ENCODE results near the gene CARD19.

CARD19 gene, protein sequence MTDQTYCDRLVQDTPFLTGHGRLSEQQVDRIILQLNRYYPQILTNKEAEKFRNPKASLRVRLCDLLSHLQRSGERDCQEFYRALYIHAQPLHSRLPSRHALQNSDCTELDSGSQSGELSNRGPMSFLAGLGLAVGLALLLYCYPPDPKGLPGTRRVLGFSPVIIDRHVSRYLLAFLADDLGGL

DNA sequence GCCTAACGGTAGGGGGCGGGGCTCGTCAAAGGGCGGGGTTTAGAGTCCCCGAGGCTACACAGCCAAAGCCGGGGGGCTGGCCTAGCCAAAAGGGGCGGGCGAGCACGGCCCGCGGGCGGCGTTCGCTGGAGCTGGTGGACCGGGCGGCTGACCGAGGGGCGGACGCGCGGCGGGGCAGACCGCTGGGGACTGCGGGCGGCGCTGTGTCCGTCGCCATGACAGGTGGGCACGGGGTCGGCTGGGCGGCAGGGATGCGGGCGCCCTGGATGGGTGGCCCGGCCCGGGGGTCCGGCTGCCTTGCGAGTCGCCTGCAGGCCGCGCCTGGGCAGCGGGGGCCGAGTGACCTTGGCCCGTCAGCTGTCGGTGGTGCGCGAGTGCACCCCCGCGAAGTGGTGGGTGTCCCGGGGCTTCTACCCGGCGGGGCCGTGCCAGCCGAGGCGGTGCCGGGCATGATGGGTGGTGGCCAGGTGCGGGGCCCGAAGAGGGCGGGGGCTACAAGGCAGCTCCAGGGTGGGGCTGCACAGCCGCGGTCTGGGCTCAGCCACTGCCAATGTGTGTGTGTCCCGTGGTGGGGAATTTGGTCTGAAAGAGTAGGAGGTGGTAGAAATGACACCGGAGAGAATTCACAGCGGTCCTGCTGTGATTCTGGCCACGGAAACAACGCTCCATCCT is at the start of gene CARD19:
Gene CARD19, plus strand, starts transcription at position 87 of the 672 bp plus-strand sequence. Its CDS starts 129 bp downstream, at position 216.
- DNase-seq (ENCODE audit: low spot score), result peak; percentile 45

DNA sequence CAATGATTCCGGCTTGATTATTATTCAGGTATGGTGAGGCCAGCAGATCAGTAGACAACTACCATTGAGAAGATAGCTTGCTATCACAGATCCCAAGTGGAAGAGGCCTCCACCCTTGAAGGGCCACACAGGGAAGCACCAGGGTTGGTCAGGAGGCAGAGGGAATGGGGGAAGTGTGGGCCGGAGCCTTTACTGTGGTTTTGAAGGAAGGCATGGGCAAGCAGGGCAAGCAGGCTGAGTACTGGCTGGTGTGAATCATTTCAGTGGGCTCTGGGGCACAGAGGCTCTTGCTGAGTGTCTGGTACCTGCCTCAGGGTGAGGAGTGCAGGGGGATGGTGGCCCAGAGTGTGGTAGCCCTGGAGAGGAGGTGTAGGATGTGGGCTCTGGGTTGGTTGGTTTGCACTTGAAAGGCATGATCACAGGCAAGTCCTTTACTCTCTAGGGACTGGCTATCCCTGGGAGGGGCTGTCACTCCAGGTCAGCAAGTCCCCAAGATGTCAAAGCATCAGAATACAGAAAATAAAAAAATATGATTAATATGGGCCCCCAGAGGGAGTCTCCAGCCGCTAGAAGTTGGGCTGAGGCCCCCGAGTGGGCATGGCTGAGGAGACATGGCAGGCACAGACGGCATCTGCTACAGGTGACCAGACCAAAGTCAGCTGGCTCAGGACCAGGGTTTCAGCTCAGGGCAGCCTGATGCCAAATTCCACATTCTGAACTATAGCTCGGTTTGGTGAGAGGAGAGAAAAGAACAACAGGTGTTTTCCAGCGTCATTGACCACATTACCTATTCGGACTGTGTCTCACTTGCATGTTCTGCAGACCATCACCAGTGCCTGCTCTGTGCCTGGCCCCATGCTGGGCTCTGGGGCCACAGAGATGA is 47.2 kb upstream of the CARD19 start:
- no peak for DNase-seq (ENCODE audit: low spot score)

DNA sequence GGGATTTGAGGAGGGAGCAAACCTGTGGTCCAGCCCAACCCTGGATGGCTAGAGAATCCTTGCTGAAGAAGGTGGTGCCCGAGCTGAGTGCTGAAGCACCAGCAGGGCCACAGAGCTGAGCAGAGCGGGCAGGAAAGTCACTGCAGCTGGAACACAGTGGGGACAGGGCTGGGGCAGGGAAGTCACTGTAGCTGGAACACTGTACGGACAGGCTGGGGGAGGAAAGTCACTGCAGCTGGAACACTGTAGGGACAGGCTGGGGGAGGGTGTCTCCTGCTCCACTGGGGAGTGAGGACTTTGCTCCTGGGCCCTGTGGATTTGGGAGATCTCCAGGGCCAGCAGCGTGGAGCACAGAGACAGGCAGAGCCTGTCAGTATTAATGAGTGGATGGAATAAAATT is 46.5 kb upstream of the CARD19 start:
- DNase-seq (ENCODE audit: low spot score), result no peak

DNA sequence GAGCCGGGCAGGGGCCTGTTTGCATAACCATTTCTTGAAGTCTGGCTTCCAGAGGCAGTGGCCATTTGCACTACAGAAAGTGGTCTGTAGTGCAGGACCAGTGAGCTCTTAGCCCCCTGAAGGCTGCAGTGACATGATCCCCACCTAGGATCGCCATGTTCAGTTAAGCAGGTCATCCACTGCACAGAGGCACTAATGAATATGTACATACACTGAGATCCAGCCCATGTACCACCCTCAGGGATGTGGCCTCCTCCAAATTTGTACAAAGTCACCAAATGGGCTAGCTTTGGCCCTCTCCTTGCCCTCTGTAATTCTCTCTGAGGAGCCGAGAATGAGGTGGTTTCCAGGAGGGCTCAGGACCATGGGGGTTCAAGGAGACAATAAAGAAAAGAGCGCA is 45.8 kb upstream of the CARD19 start:
- no peak for DNase-seq (ENCODE audit: low spot score)

DNA sequence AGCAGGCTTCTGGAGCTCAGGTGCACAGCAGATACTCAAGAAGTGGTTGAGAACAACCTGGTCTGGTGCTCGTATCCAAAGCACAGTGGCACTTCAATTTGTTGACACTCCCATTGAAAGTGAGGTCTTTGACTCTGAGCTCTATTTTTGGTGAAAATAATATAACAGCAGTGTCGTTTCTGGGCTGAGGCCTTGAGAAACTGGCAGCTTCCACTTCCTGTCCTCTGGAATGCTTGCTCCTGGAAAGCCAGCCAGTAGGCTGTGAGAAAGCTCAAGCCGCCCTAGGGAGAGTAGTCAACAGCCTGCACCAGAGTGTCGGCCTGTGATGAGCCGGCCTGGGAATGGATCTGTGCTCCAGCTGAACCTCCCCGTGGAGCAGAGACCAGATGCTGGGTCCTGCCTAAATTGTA is 44.3 kb upstream of the CARD19 start:
- no peak for DNase-seq (ENCODE audit: low spot score)

DNA sequence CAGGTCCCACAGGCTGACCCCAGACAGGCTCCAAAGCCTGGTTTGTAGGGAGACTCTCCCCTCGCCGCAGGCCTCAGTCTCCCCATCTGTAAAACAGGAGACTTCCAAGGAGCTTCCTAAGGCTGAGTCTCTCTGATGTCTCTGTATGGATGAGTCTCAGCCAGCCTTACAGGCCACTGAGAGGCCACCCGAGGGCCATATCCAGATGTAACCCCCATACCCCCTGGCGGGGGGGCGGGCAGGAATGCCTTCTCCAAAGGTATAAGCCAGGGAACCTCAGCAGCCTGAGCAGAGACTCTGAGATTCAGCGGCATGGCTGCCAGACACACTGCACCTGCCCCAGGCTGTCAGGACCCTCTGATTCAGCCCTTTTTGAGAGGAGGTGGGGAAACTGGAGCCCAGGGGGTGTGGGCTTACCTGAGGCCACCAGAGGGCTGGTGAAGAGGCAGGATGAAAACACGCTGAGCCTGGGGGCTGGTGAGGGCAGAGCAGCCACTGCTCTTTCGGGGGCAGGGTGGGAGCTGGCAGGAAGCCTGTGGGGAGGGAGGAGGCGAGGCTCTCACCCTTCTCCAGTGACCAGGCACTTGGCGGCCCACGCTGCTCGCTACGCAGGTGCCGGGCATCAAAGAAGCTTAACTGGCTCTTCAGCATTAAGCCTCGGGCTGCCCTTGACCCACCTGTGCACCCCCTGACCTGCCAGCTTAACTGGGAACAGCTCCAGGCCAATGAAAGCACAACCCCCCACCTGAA is 43.1 kb upstream of the CARD19 start:
- DNase-seq (ENCODE audit: low spot score), result no peak

DNA sequence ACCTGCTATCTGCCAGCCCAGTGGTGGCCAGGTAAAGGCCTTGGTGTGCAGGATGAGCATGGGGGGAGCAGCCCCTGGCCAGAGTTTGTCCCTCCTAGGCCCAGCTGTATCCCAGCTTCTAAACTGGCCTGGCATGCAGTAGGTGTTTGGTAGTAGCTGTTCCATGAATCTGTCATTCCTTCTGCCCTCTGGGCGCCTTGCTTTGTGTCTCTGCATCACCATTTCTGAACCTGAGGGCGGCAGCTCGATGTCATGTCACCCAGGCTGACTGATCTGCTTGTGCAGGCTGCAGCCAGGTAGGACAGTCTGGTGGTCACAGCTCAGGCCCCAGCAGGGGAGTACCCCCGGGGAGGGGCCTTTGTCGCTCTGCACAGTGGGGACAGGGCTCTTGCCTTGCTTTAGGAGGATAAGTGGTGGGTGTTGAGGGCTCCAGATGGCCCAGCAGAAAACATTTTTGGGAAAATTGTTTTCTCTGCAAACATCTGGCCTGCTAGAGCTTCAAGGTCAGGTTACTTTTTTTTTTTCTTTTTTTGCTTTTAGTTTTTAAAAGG is 42.2 kb upstream of the CARD19 start:
- DNase-seq (ENCODE audit: low spot score), result no peak

DNA sequence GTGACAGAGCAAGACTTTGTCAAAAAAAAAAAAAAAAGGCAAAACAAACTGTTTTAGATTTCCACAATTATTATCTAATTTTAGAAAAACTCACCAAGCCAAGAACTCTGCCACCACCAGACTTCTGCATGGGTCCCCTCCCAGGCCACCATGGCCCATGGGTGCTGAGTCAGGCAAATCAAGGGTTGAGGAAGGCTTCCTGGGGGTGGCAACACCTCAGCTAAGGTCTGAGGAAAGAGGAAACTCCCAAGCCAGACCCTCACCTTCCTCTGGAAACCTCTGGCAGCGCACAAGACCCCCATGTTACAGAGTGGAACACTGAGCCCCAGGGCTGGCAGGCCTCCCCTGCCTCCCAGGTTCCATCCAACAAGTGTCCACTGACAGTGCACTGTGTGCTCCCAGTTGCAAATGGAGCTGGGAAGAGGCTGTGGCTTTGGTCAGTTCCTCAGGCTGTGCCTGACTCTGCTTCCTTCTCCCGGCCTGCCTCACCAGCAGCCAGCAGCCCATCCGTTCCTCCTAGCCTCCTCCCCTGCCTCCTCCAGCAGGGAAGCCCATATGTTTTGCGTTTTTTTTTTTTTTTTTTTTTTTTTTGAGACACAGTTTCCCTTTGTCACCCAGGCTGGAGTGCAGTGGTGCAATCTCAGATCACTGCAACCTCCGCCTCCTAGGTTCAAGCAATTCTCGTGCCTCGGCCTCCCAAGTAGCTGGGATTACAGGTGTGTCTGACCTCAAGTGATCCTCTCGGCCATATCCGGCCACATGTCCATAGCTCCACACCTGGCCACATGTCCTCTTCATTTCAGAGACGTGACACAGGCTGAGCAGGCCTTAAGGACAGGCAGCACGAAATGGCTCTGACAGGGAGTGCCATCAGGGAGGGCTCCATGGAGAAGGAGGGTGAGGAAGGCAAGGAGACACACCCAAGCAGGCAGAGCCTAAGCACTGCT is 41.0 kb upstream of the CARD19 start:
- DNase-seq (ENCODE audit: low spot score), result no peak

DNA sequence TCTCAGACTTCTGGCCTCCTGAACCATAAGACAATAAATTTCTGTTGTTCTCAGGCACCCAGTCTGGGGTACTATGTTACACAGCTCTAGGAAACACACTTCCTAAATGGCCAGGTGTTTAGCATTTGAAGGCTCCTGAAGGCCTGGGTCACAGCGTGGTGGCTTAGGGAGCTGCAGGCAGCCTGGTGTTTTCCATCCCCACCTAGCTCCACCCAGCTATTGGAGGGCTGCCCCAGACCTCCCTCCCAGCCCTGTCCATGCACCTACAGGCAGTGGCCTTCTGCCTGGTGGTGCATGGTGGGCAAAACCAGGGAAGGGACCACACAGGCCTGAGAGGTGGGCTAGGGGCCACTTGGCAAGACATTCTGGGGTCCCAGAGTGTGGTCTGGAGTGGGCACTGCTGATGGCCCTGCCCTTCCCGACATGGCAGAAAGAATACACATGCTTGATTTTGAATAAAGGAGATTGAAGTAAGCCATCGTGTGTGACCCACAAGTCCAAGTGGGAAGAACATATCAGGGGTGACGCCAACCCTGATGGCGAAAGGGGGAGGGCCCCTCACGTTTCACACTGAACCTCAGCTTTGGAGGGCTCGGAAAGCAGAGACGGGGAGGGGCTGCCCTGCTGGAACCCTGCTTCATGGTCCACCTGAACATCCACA is 38.8 kb upstream of the CARD19 start:
- DNase-seq (ENCODE audit: low spot score), result no peak

DNA sequence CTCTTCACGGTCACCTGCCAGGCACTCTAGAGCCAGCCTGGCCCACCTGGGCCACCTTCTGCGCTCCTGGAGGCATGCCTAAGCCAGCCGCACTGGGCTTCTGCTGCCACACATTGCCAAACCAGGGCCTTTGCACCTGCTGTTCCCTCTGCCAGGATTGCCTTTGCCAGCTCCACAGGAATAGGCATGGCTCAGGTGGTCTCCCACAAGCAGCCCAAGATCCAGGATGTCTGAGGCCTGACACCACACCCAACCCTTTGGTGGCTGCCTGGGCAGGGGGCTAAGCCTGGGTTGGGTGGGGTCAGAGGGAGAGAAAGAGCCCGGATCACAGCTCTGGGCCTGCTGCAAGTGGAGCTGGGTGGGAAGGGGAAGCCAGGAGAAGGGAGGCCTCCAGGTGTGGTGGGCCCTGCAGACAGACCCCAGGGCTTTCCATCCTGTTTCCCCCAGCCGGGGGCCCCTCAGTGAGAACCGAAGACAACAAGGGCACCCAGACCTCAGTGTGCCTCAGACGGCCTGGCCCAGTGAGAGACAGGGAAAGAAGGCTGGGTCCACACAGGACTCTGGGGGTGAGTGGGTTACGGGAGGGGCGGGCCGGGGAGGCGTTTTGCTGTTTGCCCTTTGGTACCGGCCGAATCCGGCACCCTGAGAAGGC is 38.2 kb upstream of the CARD19 start:
- DNase-seq (ENCODE audit: low spot score), result no peak

DNA sequence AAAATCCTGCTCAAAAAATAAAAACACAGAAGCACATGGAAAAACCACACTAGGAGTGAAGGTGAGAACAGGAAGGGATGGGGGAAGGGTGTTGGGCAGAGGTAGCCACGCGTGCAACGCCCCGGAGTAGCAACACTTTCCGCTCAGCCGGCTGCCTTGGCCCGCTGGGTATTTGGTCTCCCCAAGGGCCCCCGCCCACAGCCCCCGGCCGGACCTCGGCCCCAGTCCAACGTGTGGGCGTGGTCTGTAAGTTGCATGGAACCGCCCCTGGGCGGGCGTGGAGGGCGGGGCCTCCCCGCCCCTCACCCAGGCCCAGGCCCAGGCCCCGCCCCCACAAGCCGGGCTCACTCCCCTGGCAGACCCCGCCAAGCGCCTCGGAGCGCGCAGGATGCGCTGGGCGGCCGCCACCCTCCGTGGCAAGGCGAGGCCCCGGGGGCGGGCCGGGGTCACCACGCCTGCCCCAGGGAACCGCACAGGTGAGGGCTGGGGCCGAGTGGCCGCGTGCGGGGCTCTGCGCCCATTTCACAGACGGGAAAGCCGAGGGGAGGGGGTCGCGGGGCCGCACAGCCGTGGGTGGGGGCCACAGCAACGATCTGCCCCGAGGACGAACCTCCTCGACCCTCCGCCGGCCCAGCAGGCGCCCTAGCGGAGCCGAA is 37.5 kb upstream of the CARD19 start, which contains the start of gene SUSD3:
Gene SUSD3, plus strand, starts transcription at position 347 of the 656 bp plus-strand sequence. Its CDS starts 42 bp downstream, at position 389.
- peak; percentile 72 for DNase-seq (ENCODE audit: low spot score)

DNA sequence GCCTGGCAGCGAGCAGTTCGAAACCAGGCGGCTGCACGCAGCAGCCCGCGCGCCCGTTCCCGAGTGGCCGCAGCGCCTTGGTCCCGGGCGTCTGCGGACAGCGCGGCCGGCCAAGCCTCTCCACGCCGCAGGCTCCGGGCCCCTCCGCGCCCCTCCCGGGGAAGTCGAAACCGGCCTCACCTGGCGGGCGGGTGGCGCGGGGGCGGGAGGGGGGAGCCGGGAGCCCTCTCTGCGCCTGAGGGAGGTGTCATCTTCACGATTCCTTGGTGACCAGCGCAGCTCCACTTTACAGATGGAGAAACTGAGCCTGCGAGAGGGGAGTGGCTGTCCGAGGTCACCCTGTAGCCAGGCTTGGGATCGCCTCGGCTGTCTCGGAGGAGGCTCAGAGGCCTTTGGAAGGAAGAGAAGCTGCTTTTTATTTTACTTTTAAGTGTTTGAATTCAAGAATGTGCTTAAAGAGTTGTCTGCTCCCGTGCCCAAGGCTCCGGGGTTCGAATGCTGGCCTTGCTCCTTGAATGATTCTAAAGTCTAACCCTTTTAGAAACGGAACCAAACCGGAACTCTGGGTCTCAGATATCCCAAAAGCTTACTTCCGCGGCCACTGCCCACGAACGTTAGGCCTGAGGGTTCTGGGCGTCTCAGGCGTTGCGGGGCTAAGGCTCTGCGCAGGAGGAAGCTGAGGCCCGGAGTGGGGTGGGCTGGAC is 36.9 kb upstream of the CARD19 start:
- no peak for DNase-seq (ENCODE audit: low spot score)

DNA sequence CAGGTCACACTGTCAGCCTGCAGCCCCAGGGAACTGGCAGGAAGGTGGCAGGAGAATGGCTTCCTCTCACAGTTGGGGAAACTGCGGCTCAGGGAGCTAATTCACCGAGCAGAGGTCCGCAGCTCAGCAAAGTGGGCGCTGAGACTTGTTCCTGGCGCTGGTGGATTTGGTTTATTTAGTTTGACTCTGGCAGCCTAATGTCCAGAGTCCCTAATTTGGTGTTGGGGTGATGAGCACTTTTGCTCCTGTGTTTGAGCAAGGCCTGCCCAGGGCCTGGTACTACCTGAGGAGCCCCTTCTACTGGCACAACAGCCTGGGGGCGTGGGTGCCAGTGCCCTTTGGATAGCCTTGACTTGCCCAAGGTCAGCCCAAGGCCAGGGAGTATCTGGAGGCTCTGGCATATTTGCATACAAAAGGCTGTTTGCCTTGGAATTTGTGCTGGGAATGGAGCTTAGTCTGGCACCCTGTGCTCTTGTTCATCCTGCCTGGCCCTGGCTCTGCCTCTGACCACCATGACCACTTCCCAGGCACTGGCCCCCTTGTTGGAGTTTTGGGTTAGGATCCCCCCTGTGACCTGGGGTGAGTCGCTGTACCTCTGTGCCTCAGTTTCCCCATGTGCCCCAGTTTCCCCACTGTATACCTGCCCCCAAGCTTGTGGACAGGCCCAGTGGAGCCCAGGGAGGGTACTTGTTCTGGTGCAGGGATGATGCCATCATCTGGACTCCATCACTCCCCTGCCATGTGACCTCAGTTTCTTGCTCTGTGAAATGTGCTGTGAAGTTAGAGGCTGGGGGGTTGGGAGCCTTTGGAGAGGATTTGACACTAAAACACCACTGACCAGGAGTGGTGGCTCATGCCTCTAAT is 36.1 kb upstream of the CARD19 start:
- DNase-seq (ENCODE audit: low spot score), result no peak

DNA sequence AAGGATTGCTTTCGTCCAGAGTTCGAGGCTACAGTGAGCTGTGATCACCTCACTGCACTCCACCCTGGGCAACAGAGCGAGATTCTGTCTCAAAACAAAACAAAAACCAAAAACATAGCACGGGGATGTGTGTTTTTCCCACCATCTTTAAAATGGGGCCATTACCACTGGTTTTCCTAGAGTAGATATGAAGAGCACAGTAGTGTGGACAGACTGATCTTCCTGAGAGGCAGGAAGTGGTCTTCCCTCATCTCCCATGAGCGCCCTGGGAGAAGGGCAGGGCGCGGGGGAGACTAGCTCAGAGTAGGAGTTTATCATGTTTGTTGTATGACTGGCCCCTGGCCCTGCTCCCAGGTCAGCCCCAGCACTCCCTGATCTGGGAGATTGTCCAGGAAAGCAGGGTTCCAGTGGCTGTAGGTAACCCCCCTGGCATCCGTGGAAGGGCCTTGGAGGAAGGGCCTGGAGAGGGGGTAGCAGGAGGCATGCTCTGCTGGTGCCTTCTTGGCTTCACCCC is 35.2 kb upstream of the CARD19 start:
- DNase-seq (ENCODE audit: low spot score), result no peak

DNA sequence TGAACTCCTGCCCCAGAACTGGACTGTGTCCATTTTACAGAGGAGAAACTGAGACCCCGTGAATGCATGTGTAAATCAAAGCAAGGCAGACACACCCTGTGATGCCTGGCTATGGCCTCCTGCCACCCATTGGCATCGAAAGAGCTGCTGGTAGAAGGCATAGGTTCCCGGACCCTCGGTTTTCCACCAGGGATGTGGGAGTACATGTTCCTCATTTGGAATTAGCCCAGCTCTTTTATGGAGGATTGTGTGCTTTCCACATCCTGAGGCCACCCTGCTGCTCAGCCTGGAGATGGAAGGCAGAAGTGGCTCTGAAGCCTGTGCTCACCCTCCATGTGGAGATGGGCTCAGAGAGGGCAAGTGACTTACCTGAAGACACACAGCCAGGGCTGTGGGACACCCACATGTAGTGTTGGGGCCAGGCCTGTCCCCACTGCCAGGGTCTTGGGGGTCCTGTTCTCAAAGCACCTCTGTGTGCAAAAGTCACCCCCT is 34.7 kb upstream of the CARD19 start:
- DNase-seq (ENCODE audit: low spot score), result no peak

DNA sequence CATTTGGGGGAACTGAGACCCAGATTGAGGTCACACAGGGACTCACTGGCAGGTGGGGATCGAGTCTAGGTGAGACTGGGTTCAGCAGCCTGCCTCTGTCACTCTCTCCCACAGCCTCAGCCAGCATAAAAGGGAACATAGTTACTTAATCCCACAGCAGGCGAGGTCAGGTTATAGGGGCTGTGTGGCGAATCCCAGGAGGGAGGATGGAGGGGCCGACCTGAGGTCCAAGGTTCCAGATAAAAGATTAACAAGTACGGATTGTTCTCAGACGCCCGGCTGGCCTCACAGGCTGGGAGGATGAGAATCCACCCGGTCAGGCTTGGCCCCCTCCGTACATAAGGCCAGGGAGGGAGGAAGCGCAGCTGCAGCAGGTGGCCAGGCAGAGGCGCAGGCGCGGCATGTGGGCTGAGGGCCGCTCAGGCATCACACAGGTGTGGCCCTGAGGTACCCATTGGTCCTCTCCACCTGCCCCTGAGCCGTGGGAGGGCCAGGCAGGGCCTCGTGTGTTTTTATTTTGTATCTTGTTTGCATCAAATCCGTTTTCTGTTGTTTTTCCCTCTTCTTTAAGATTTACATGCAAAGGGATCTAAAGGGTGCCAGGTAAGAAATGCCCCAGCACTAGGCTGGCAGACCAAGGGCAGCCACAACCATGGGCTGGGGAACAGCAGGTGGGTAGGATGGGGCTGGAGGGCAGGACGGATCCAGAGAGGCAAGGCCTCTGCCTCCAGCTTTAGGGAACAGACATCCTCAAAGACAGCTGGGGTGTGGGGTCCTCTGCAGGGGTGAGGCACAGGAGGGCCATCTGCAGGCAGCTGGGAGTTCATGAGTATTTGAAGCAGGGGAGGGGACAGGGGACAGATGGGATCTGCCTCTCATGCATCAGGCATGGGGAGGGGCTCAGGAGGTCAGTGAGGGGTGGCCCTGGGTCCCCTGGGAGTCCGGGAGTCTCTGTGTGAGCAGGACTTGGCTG is 33.9 kb upstream of the CARD19 start:
- DNase-seq (ENCODE audit: low spot score), result peak; percentile 33

Measured in CD4-positive, alpha-beta T cell treated with Interleukin-6 at 100 ng/mL for 8 hours (primary cell).